GM12878 (cell line): ENCODE results near the gene ABHD3. TPM values are rescaled to one million over a fixed set of nuclear protein-coding genes. Genes with fewer than 3 reads are reported as not detected.

ENCODE experiments used
- ATAC-seq: fragments of 200-7000 bp; cut with Tn5 transposase; 3 replicates; pipeline ENCODE4 v1.9.1; 2020; ENCODE audit warnings: mild to moderate bottlenecking, moderate library complexity
- BruUV-seq: library from RNA; stranded (reverse); fragments of 400-500 nt; replicated peaks from 2 replicates; lab custom pipeline; 2021; lab: Mats Ljungman, UMichigan
- CTCF ChIA-PET: fragments of 300-600 bp; sonication (Branson Sonifier 250); formaldehyde crosslinking; extraction: SDS; loops from one replicate; lab custom pipeline; 2021; ENCODE audit warnings: inconsistent platforms; lab: Yijun Ruan, JAX
- POLR2A ChIA-PET: fragments of 350-600 bp; formaldehyde crosslinking; extraction: SDS; loops from one replicate; lab custom pipeline; 2021; ENCODE audit warnings: inconsistent platforms; lab: Charles Lee
- RAD21 ChIA-PET: fragments of 300-600 bp; sonication (Branson Sonifier 250); formaldehyde crosslinking; loops from one replicate; lab custom pipeline; 2023; ENCODE audit warnings: antibody characterized with exemption; ENCODE audit not compliant: unreplicated experiment; lab: Charles Lee
- SMC1A ChIA-PET: fragments of 300-600 bp; sonication (Branson Sonifier 250); formaldehyde crosslinking; loops from one replicate; lab custom pipeline; 2023; ENCODE audit not compliant: unreplicated experiment, uncharacterized antibody; lab: Charles Lee
- DNase-seq: peaks from one replicate; pipeline ENCODE4 v3.0.0-alpha.2; 2011; ENCODE audit warnings: low read depth, low spot score
- FAIRE-seq: peaks from 3 replicates; lab custom pipeline; 2011; peaks lifted over from hg19 to GRCh38; lab: Jason Lieb, UNC
- H2AFZ ChIP-seq: 2 replicates; pipeline ENCODE4 v1.6.0; 2011; ENCODE audit warnings: low read depth, low read length, control low read depth; ENCODE audit not compliant: control insufficient read depth
- H3K27ac ChIP-seq: 2 replicates; pipeline ENCODE4 v1.5.1; 2011; ENCODE audit warnings: control low read depth; ENCODE audit not compliant: control insufficient read depth, insufficient read depth
- H3K27me3 ChIP-seq, 2 experiments: replicated peaks in 1 of 2; 2 replicates each; pipeline versions ENCODE4 v1.6.0 to v1.6.1; 2011; ENCODE audit warnings: low read length in 1 of 2; ENCODE audit not compliant: control insufficient read depth in 2 of 2, insufficient read depth in 2 of 2
- H3K36me3 ChIP-seq, 2 experiments: 2 replicates each; pipeline ENCODE4 v1.5.1; 2011; ENCODE audit warnings: low read length in 1 of 2; ENCODE audit not compliant: control insufficient read depth in 2 of 2, insufficient read depth in 2 of 2
- H3K4me1 ChIP-seq: 2 replicates; pipeline ENCODE4 v1.6.1; 2011; ENCODE audit warnings: mild to moderate bottlenecking, low read length, moderate library complexity, mixed read lengths; ENCODE audit not compliant: control insufficient read depth, insufficient read depth
- H3K4me2 ChIP-seq: 2 replicates; pipeline ENCODE4 v1.6.0; 2011; ENCODE audit warnings: control low read depth; ENCODE audit not compliant: control insufficient read depth, insufficient read depth
- H3K4me3 ChIP-seq: fragments of 200-600 bp; sonication (generic); 2 replicates; pipeline ENCODE4 v1.5.1; 2016
- H3K79me2 ChIP-seq: 2 replicates; pipeline ENCODE4 v1.6.0; 2011; ENCODE audit warnings: low read length; ENCODE audit not compliant: control insufficient read depth, insufficient read depth
- H3K9ac ChIP-seq: 2 replicates; pipeline ENCODE4 v1.8.0; 2011; ENCODE audit warnings: low read length, control low read depth, mixed read lengths; ENCODE audit not compliant: control insufficient read depth, insufficient read depth
- H3K9me3 ChIP-seq: replicated peaks from 3 replicates; pipeline ENCODE4 v1.5.1; 2011; ENCODE audit warnings: mild to moderate bottlenecking, low read length; ENCODE audit not compliant: control insufficient read depth, insufficient read depth
- H4K20me1 ChIP-seq: 2 replicates; pipeline ENCODE4 v1.6.0; 2011; ENCODE audit not compliant: control insufficient read depth, insufficient read depth
- FOXK2 ChIP-seq: fragments of 450-650 bp; IDR thresholded peaks from 2 replicates; pipeline ENCODE4 v1.6.1; 2017; ENCODE audit warnings: mild to moderate bottlenecking, moderate library complexity
- GATAD2B ChIP-seq: fragments of 450-650 bp; conservative IDR thresholded peaks from 2 replicates; pipeline ENCODE4 v1.6.1; 2017; ENCODE audit warnings: low read depth, mild to moderate bottlenecking, moderate library complexity
- POLR2A ChIP-seq: IDR thresholded peaks from 2 replicates; pipeline ENCODE4 v1.6.1; 2011; ENCODE audit warnings: low read depth, mild to moderate bottlenecking, low read length
- POLR2AphosphoS5 ChIP-seq: IDR thresholded peaks from 2 replicates; pipeline ENCODE4 v1.6.1; 2011; ENCODE audit warnings: mild to moderate bottlenecking, low read length, inconsistent platforms
- ZNF207 ChIP-seq: fragments of 450-650 bp; IDR thresholded peaks from 2 replicates; pipeline ENCODE4 v1.6.1; 2014; ENCODE audit warnings: antibody characterized with exemption, mild to moderate bottlenecking, borderline replicate concordance
- WGBS: methylation state at CpG from one replicate; pipeline ENCODE4 v1.1.6; 2016; ENCODE audit warnings: low lambda C conversion rate; ENCODE audit not compliant: insufficient replicate concordance, insufficient coverage; ENCODE audit errors: missing lambda C conversion rate; 5-methylcytosine and 5-hydroxymethylcytosine counted together
- in situ Hi-C: fragments of 300-500 bp; cut with MboI; formaldehyde crosslinking; loops from 9 replicates; pipeline ENCODE4 v1.14.3; 2018; ENCODE audit warnings: mixed read lengths
- intact Hi-C: fragments of 100-400 bp; cut with micrococcal nuclease; formaldehyde crosslinking; loops from one replicate; pipeline ENCODE4 v1.14.2; 2022; ENCODE audit not compliant: unreplicated experiment
- polyA plus RNA-seq, 11 experiments: library from polyadenylated mRNA; depleted of rRNA in 4 of 11; unstranded in 6 of 11; stranded (reverse) in 5 of 11; fragments of >200 nt; fragmentation: Nextera tagmentation in 4 of 11; fragmentation: Illumina TruSeq in 1 of 11; extraction: Ambion mirVana in 4 of 11; extraction: Trizol in 1 of 11; gene quantifications; 1 replicate in 1 of 11; 2 replicates in 10 of 11; pipeline versions ENCODE4 v1.2.1 to v1.2.3, GENCODE V29; 2011 to 2016; ENCODE audit warnings: inconsistent platforms in 2 of 11, missing spikeins in 2 of 11, low read depth in 1 of 11
- total RNA-seq, 4 experiments: library from RNA; depleted of rRNA in 3 of 4; stranded (reverse); fragments of >200 nt in 3 of 4; fragmentation: Illumina TruSeq in 1 of 4; extraction: Trizol in 1 of 4; gene quantifications; 2 replicates each; pipeline versions ENCODE4 v1.2.1 to v1.2.3, GENCODE V29; 2013 to 2021
- TF ChIP-seq, protein P1 (sequence below): fragments of 450-650 bp; conservative IDR thresholded peaks from 2 replicates; pipeline ENCODE4 v1.6.1; 2017; ENCODE audit warnings: mild to moderate bottlenecking, moderate library complexity

Gene ABHD3
- total and polyA plus RNA-seq, 10 of the 15 experiments (the other 5 are each of a cell fraction or from before 2014, with no cell fraction given): 4.9 to 49.8 (median 18.3) TPM

DNA sequence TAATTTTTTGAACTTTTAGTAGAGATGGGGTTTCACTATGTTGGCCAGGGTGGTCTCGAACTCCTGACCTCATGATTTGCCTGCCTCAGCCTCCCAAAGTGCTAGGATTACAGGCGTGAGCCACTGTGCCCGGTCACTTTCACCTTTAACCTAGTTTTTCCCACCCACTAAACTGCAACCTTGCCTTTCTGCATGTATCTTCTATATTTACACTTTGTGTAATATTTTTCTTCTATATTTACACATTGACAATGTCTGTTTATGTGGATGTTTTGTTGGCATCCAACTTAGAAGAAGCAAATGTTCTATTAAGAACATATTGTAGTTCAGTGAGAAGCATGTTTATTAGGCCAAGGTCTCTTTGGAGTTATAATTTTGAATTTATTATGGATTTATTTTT, 65.8 kb downstream of the ABHD3 start:
- CTCF ChIA-PET: interaction anchor here (1.7 kb wide), 1 partner anchor 41 kb away, joined by 3 read pairs; no protein-coding TSS in a partner anchor
- POLR2A ChIA-PET: no interaction called here

More for the DNA sequence above, 65.8 kb downstream of the ABHD3 start:
- Histone ChIP-seq H3K9me3 (no peaks in the 10 kb centered on the region), H3K9ac (no peak overlapping the region), H3K27ac (no peak overlapping the region), H2AFZ (no peak overlapping the region), H3K79me2 (no peaks in the 10 kb centered on the region), H3K4me1 (no peaks in the 10 kb centered on the region; the same call in 1 of the 2 replicates), H4K20me1 (no peaks in the 10 kb centered on the region), H3K36me3 (peaks cover 0 to 6% of the 10 kb centered on the region in 2 experiments; a peak in 3 of 4 replicates), H3K4me3 (no peak overlapping the region), H3K27me3 (no peaks in the 10 kb centered on the region), H3K4me2 (no peak overlapping the region)
- RAD21 ChIA-PET: no interaction called here
- FAIRE-seq (no peak), ATAC-seq (no peak), DNase-seq (no peak)
- 96% methylated on average over 3 of the region's 3 CpGs for WGBS
- no TSS peak for BruUV-seq
- in situ Hi-C loops (no loop called here), intact Hi-C loops (loop anchor here (5.0 kb wide), 1 partner anchor 213 kb away; no protein-coding TSS in a partner anchor)
- no peak for TF ChIP-seq POLR2AphosphoS5
- TF ChIP-seq GATAD2B: no peak
- TF ChIP-seq FOXK2: no peak
- no peak for TF ChIP-seq ZNF207
- TF ChIP-seq, protein P1, sequence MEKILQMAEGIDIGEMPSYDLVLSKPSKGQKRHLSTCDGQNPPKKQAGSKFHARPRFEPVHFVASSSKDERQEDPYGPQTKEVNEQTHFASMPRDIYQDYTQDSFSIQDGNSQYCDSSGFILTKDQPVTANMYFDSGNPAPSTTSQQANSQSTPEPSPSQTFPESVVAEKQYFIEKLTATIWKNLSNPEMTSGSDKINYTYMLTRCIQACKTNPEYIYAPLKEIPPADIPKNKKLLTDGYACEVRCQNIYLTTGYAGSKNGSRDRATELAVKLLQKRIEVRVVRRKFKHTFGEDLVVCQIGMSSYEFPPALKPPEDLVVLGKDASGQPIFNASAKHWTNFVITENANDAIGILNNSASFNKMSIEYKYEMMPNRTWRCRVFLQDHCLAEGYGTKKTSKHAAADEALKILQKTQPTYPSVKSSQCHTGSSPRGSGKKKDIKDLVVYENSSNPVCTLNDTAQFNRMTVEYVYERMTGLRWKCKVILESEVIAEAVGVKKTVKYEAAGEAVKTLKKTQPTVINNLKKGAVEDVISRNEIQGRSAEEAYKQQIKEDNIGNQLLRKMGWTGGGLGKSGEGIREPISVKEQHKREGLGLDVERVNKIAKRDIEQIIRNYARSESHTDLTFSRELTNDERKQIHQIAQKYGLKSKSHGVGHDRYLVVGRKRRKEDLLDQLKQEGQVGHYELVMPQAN: no peak
- no peak for TF ChIP-seq POLR2A
- TF ChIP-seq, all 136 proteins: peak for 0
- SMC1A ChIA-PET: interaction anchor here (1.0 kb wide), 1 partner anchor 213 kb away, joined by 3 read pairs; no protein-coding TSS in a partner anchor
